HepG2 (cell line): ENCODE results near the gene PPP2R2B. TPM values are rescaled to one million over a fixed set of nuclear protein-coding genes. Genes with fewer than 3 reads are reported as not detected.

Experiments used
- ATAC-seq: fragments of 200-7000 bp; cut with Tn5 transposase; 3 replicates; pipeline ENCODE4 v1.9.1; 2020; ENCODE audit warnings: mild to moderate bottlenecking, moderate library complexity
- BruUV-seq: library from RNA; stranded (reverse); fragments of 400-500 nt; replicated peaks from 2 replicates; lab custom pipeline; 2021; lab: Mats Ljungman, UMichigan
- CTCF ChIA-PET: fragments of 300-600 bp; formaldehyde crosslinking; extraction: SDS; loops from one replicate; lab custom pipeline; 2021; ENCODE audit warnings: low total read pairs, inconsistent platforms, low intra/inter-chr PET ratio; lab: Yijun Ruan, JAX
- POLR2A ChIA-PET: fragments of 350-600 bp; sonication (Branson Sonifier 250); formaldehyde crosslinking; loops from one replicate; lab custom pipeline; 2020; ENCODE audit warnings: antibody characterized with exemption, inconsistent platforms; lab: Yijun Ruan, JAX
- DNase-seq: peaks from one replicate; pipeline ENCODE4 v3.0.0-alpha.2; 2015; ENCODE audit warnings: low spot score
- FAIRE-seq: peaks from 3 replicates; lab custom pipeline; 2011; peaks lifted over from hg19 to GRCh38; lab: Jason Lieb, UNC
- H2AFZ ChIP-seq: one replicate; pipeline ENCODE4 v1.6.1; 2011; ENCODE audit warnings: low read length, inconsistent platforms
- H3K27ac ChIP-seq: fragments of 300-600 bp; 3 replicates; pipeline ENCODE4 v1.8.0; 2011; ENCODE audit warnings: mixed run types, mild to moderate bottlenecking, mixed read lengths, low read length, inconsistent platforms; ENCODE audit not compliant: insufficient read depth; ENCODE audit errors: extremely low read length
- H3K27me3 ChIP-seq, 2 experiments: fragments of 200-600 bp in 1 of 2; 2 replicates in 1 of 2; 3 replicates in 1 of 2; pipeline versions ENCODE4 v1.6.0 to v1.8.0; 2011; ENCODE audit warnings: low read length in 2 of 2, mild to moderate bottlenecking in 2 of 2, moderate library complexity in 2 of 2, inconsistent platforms in 1 of 2; ENCODE audit not compliant: insufficient read depth in 2 of 2, control insufficient read depth in 1 of 2
- H3K36me3 ChIP-seq, 2 experiments: fragments of 200-600 bp in 1 of 2; replicated peaks in 1 of 2; 2 replicates in 1 of 2; 3 replicates in 1 of 2; pipeline versions ENCODE4 v1.5.1 to v1.8.0; 2011; ENCODE audit warnings: low read length in 2 of 2, inconsistent platforms in 1 of 2; ENCODE audit not compliant: insufficient read depth in 2 of 2, control insufficient read depth in 1 of 2
- H3K4me1 ChIP-seq: 2 replicates; pipeline ENCODE4 v1.5.1; 2012; ENCODE audit warnings: low read length, inconsistent platforms; ENCODE audit not compliant: insufficient read depth
- H3K4me2 ChIP-seq: 2 replicates; pipeline ENCODE4 v1.6.0; 2011; ENCODE audit warnings: low read depth, low read length, inconsistent platforms
- H3K4me3 ChIP-seq, 3 experiments: fragments of 200-600 bp in 1 of 3; sonication (generic), shearing (Covaris generic) in 1 of 3; replicated peaks in 1 of 3; 2 replicates each; pipeline ENCODE4 v1.5.1; 2011 to 2016; ENCODE audit warnings: low read length in 3 of 3, inconsistent platforms in 2 of 3, low read depth in 2 of 3, mild to moderate bottlenecking in 2 of 3, control low read depth in 1 of 3, mixed read lengths in 1 of 3; ENCODE audit not compliant: insufficient read depth in 1 of 3
- H3K79me2 ChIP-seq: one replicate; pipeline ENCODE4 v1.6.1; 2011; ENCODE audit warnings: low read length, inconsistent platforms; ENCODE audit not compliant: insufficient read depth
- H3K9ac ChIP-seq: 2 replicates; pipeline ENCODE4 v1.6.0; 2011; ENCODE audit warnings: mild to moderate bottlenecking, low read depth, low read length, inconsistent platforms; ENCODE audit not compliant: insufficient read depth
- H3K9me3 ChIP-seq: 2 replicates; pipeline ENCODE4 v1.5.1; 2012; ENCODE audit warnings: mild to moderate bottlenecking, low read length
- H4K20me1 ChIP-seq: 2 replicates; pipeline ENCODE4 v1.6.0; 2011; ENCODE audit warnings: inconsistent platforms, mild to moderate bottlenecking, low read length, moderate library complexity; ENCODE audit not compliant: insufficient read depth
- AHR ChIP-seq: IDR thresholded peaks from 2 replicates; pipeline ENCODE4 v1.6.1; 2018; ENCODE audit warnings: missing genetic modification reagents, missing compliant biosample characterization
- HDAC1 ChIP-seq: sonication (generic); formaldehyde crosslinking; IDR thresholded peaks from 2 replicates; pipeline ENCODE4 v1.5.1; 2020; ENCODE audit warnings: mild to moderate bottlenecking, missing genetic modification reagents
- KMT2A ChIP-seq: sonication (generic); formaldehyde crosslinking; IDR thresholded peaks from 2 replicates; pipeline ENCODE4 v1.4.0; 2020; ENCODE audit warnings: missing genetic modification reagents
- PPARG ChIP-seq: conservative IDR thresholded peaks from 2 replicates; pipeline ENCODE4 v1.6.1; 2016; ENCODE audit warnings: missing biosample characterization, missing genetic modification reagents
- RARG ChIP-seq: sonication (generic); formaldehyde crosslinking; IDR thresholded peaks from 2 replicates; pipeline ENCODE4 v1.4.0; 2020; ENCODE audit warnings: low read depth, mild to moderate bottlenecking, missing genetic modification reagents
- SOX13 ChIP-seq, 3 experiments: fragments of 450-650 bp in 1 of 3; sonication (generic) in 1 of 3; formaldehyde crosslinking in 1 of 3; IDR thresholded peaks in 2 of 3; conservative IDR thresholded peaks in 1 of 3; 2 replicates each; pipeline versions ENCODE4 v1.5.0 to v1.6.1; 2016 to 2020; ENCODE audit warnings: antibody characterized with exemption in 1 of 3, mild to moderate bottlenecking in 1 of 3, missing compliant biosample characterization in 1 of 3, missing genetic modification reagents in 1 of 3, moderate library complexity in 1 of 3
- TEAD3 ChIP-seq: optimal IDR thresholded peaks from 2 replicates; pipeline ENCODE3; 2016; ENCODE audit warnings: borderline replicate concordance
- ZBTB20 ChIP-seq: sonication (generic); formaldehyde crosslinking; IDR thresholded peaks from 2 replicates; pipeline ENCODE4 v1.8.1; 2023; ENCODE audit warnings: missing genetic modification reagents, low read depth, mild to moderate bottlenecking, borderline replicate concordance
- ZC3H4 ChIP-seq: sonication (generic); formaldehyde crosslinking; IDR thresholded peaks from 2 replicates; pipeline ENCODE4 v1.4.0; 2020; ENCODE audit warnings: missing genetic modification reagents, borderline replicate concordance
- ZFAT ChIP-seq: sonication (generic); formaldehyde crosslinking; conservative IDR thresholded peaks from 2 replicates; pipeline ENCODE4 v1.8.1; 2023; ENCODE audit warnings: missing genetic modification reagents, inconsistent platforms
- ZKSCAN1 ChIP-seq: fragments of 150-350 bp; IDR thresholded peaks from 2 replicates; pipeline ENCODE4 v1.6.1; 2014; ENCODE audit warnings: low read length
- ZNF256 ChIP-seq: sonication (generic); formaldehyde crosslinking; conservative IDR thresholded peaks from 2 replicates; pipeline ENCODE4 v1.4.0; 2020; ENCODE audit warnings: missing genetic modification reagents
- ZNF615 ChIP-seq: sonication (generic); formaldehyde crosslinking; IDR thresholded peaks from 2 replicates; pipeline ENCODE4 v1.5.0; 2020; ENCODE audit warnings: mild to moderate bottlenecking, missing genetic modification reagents, borderline replicate concordance
- ZZZ3 ChIP-seq: sonication (generic); formaldehyde crosslinking; IDR thresholded peaks from 2 replicates; pipeline ENCODE4 v1.4.0; 2020; ENCODE audit warnings: missing genetic modification reagents, mild to moderate bottlenecking, borderline replicate concordance
- whole genome bisulfite sequencing: methylation state at CpG from one replicate; pipeline ENCODE4 v1.1.6; 2017; ENCODE audit warnings: low lambda C conversion rate; 5-methylcytosine and 5-hydroxymethylcytosine counted together
- in situ Hi-C: cut with HindIII; loops from 2 replicates; pipeline ENCODE4 v1.10.0; 2017; ENCODE audit warnings: low pct_unique_long_range_greater_than_20kb; ENCODE audit not compliant: extremely low pct_ligation_motif_present
- intact Hi-C: fragments of 100-400 bp; cut with micrococcal nuclease; formaldehyde crosslinking; loops from one replicate; pipeline ENCODE4 v1.10.0; 2022; ENCODE audit not compliant: unreplicated experiment
- polyA plus RNA-seq, 8 experiments: library from polyadenylated mRNA; depleted of rRNA in 3 of 8; stranded (reverse) in 7 of 8; unstranded in 1 of 8; fragments of >200 nt; fragmentation: Illumina TruSeq in 4 of 8; extraction: Trizol in 4 of 8; gene quantifications; 2 replicates each; pipeline versions ENCODE4 v1.2.1 to v1.2.3, GENCODE V29; 2011 to 2016; ENCODE audit warnings: low read depth in 4 of 8, missing spikeins in 1 of 8, mixed read lengths in 1 of 8; ENCODE audit not compliant: insufficient read depth in 1 of 8
- total RNA-seq, 5 experiments: library from RNA; depleted of rRNA; stranded (reverse); fragments of >200 nt; fragmentation: Illumina TruSeq; extraction: Trizol; gene quantifications; 2 replicates each; pipeline ENCODE4 v1.2.3, GENCODE V29; 2016; ENCODE audit warnings: low read depth in 1 of 5
- TF ChIP-seq, protein P1 (sequence below): sonication (generic); formaldehyde crosslinking; IDR thresholded peaks from 2 replicates; pipeline ENCODE4 v1.5.0; 2020; ENCODE audit warnings: missing genetic modification reagents
- TF ChIP-seq, protein P2 (sequence below): sonication (generic); formaldehyde crosslinking; IDR thresholded peaks from 2 replicates; pipeline ENCODE4 v1.5.1; 2020; ENCODE audit warnings: mild to moderate bottlenecking, missing genetic modification reagents, moderate library complexity
- TF ChIP-seq, protein P3 (sequence below): sonication (generic); formaldehyde crosslinking; IDR thresholded peaks from 2 replicates; pipeline ENCODE4 v1.8.1; 2022; ENCODE audit warnings: low read depth, mild to moderate bottlenecking, missing genetic modification reagents

The PPP2R2B gene
- total and polyA plus RNA-seq, 2 of the 13 experiments (the other 11 are each of a cell fraction or from before 2014, with no cell fraction given), result not detected

DNA sequence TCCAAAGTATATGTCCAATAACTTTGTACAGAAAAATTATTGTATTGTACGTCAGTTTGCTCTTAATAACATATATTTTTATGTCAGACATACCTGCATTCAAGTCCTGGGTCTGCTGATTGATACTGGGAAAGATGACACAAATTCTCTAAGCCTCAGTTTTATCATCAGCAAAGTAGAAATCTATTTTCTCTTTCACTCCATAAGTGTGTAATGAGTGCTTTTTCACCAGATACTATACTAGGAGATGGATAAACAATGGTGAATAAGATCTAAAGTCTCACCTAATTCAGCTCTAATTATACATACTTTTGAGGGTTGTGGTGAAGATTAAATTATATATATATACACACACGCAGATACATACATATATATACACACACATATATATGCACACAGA lies 12.3 kb downstream of the PPP2R2B start (continued):
- no peak for TF ChIP-seq ZNF615 (CRISPR knock-in tag)
- TF ChIP-seq ZKSCAN1, result no peak
- no peak for TF ChIP-seq ZC3H4 (CRISPR knock-in tag)

DNA sequence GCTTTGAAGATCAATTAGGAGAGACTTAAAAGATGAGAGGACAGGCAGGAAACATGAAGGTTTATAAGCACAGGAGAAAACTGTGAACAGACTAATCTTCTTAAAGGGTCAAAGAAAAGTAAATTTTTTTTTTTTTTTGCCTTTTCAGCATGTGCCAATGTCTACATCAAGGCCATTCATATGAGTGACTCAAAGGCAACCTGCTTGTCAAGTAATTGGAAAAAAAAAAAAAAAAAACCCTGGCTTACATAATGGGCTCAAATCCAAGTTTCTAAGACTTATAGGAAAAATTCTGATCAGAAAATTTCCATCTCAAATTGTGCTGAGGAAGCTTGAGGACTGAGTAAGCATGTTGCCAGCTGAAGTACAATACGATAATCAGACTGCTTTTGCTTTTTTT lies 15.9 kb downstream of the PPP2R2B start:
- in situ Hi-C loops, result no loop called here
- no peak for ATAC-seq
- no peak overlapping the region for H2AFZ ChIP-seq
- TF ChIP-seq ZZZ3 (CRISPR knock-in tag), result no peak
- no peak for TF ChIP-seq RARG (CRISPR knock-in tag)
- no peak for TF ChIP-seq AHR (CRISPR knock-in tag)
- TF ChIP-seq KMT2A (CRISPR knock-in tag), result no peak
- no peak for TF ChIP-seq HDAC1
- no peak for TF ChIP-seq ZBTB20 (CRISPR knock-in tag)
- no peak for TF ChIP-seq ZNF256
- TF ChIP-seq, protein P1, sequence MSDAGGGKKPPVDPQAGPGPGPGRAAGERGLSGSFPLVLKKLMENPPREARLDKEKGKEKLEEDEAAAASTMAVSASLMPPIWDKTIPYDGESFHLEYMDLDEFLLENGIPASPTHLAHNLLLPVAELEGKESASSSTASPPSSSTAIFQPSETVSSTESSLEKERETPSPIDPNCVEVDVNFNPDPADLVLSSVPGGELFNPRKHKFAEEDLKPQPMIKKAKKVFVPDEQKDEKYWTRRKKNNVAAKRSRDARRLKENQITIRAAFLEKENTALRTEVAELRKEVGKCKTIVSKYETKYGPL (CRISPR knock-in tag), result no peak
- no peak for TF ChIP-seq ZFAT (CRISPR knock-in tag)
- TF ChIP-seq SOX13 (IDR thresholded peaks at IDR 0.05), result no peak
- no peak for TF ChIP-seq SOX13 (CRISPR knock-in tag; conservative IDR thresholded peaks at IDR 0.05 in 1 of 2, IDR thresholded peaks at IDR 0.05 in 1 of 2)
- TF ChIP-seq PPARG (CRISPR knock-in tag), result no peak
- TF ChIP-seq, protein P2, sequence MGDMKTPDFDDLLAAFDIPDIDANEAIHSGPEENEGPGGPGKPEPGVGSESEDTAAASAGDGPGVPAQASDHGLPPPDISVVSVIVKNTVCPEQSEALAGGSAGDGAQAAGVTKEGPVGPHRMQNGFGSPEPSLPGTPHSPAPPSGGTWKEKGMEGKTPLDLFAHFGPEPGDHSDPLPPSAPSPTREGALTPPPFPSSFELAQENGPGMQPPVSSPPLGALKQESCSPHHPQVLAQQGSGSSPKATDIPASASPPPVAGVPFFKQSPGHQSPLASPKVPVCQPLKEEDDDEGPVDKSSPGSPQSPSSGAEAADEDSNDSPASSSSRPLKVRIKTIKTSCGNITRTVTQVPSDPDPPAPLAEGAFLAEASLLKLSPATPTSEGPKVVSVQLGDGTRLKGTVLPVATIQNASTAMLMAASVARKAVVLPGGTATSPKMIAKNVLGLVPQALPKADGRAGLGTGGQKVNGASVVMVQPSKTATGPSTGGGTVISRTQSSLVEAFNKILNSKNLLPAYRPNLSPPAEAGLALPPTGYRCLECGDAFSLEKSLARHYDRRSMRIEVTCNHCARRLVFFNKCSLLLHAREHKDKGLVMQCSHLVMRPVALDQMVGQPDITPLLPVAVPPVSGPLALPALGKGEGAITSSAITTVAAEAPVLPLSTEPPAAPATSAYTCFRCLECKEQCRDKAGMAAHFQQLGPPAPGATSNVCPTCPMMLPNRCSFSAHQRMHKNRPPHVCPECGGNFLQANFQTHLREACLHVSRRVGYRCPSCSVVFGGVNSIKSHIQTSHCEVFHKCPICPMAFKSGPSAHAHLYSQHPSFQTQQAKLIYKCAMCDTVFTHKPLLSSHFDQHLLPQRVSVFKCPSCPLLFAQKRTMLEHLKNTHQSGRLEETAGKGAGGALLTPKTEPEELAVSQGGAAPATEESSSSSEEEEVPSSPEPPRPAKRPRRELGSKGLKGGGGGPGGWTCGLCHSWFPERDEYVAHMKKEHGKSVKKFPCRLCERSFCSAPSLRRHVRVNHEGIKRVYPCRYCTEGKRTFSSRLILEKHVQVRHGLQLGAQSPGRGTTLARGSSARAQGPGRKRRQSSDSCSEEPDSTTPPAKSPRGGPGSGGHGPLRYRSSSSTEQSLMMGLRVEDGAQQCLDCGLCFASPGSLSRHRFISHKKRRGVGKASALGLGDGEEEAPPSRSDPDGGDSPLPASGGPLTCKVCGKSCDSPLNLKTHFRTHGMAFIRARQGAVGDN, result no peak
- TF ChIP-seq, protein P3, sequence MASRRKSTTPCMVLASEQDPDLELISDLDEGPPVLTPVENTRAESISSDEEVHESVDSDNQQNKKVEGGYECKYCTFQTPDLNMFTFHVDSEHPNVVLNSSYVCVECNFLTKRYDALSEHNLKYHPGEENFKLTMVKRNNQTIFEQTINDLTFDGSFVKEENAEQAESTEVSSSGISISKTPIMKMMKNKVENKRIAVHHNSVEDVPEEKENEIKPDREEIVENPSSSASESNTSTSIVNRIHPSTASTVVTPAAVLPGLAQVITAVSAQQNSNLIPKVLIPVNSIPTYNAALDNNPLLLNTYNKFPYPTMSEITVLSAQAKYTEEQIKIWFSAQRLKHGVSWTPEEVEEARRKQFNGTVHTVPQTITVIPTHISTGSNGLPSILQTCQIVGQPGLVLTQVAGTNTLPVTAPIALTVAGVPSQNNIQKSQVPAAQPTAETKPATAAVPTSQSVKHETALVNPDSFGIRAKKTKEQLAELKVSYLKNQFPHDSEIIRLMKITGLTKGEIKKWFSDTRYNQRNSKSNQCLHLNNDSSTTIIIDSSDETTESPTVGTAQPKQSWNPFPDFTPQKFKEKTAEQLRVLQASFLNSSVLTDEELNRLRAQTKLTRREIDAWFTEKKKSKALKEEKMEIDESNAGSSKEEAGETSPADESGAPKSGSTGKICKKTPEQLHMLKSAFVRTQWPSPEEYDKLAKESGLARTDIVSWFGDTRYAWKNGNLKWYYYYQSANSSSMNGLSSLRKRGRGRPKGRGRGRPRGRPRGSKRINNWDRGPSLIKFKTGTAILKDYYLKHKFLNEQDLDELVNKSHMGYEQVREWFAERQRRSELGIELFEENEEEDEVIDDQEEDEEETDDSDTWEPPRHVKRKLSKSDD (CRISPR knock-in tag), result no peak
- TF ChIP-seq TEAD3 (CRISPR knock-in tag), result no peak

More for the DNA sequence above, 15.9 kb downstream of the PPP2R2B start:
- ChIA-PET CTCF (no interaction called here), POLR2A (no interaction called here)
- H3K27ac ChIP-seq, result no peak overlapping the region
- 15% methylated on average over 1 of the region's 1 CpG for WGBS
- intact Hi-C loops, result no loop called here
- no peak for FAIRE-seq
- DNase-seq, result no peak
- H3K9ac ChIP-seq, result no peak overlapping the region
- no peaks in the 10 kb centered on the region for H3K9me3 ChIP-seq
- no peaks in the 10 kb centered on the region for H3K36me3 ChIP-seq
- no peak overlapping the region for H3K4me2 ChIP-seq
- no peak overlapping the region for H3K4me3 ChIP-seq
- no peaks in the 10 kb centered on the region for H3K4me1 ChIP-seq
- BruUV-seq, result no TSS peak
- no peaks in the 10 kb centered on the region for H3K27me3 ChIP-seq
- no peaks in the 10 kb centered on the region for H4K20me1 ChIP-seq
- no peaks in the 10 kb centered on the region for H3K79me2 ChIP-seq
